Activated CD4-positive, alpha-beta T cell treated with anti-CD3 and anti-CD28 coated beads, Interleukin-2, amount 10 ng/mL, durations not matched to agents 7 days and 5 days (primary cell): ENCODE data around the gene NF2. TPM values are rescaled to one million over a fixed set of nuclear protein-coding genes. Genes with fewer than 3 reads are reported as not detected.

Experiments used
- CTCF ChIA-PET: fragments of 350-600 bp; sonication (Branson Sonifier 250); formaldehyde crosslinking; loops from one replicate; lab custom pipeline; 2021; ENCODE audit warnings: antibody characterized with exemption; lab: Charles Lee
- POLR2A ChIA-PET: fragments of 350-600 bp; sonication (Branson Sonifier 250); formaldehyde crosslinking; loops from one replicate; lab custom pipeline; 2021; ENCODE audit warnings: antibody characterized with exemption; lab: Charles Lee
- DNase-seq: peaks from one replicate; pipeline ENCODE4 v3.0.0-alpha.2; 2020
- H3K27ac Mint-ChIP-seq: one replicate; pipeline ENCODE4 v1.8.0; 2021; ENCODE audit warnings: mild to moderate bottlenecking, moderate library complexity, mixed read lengths
- H3K27me3 Mint-ChIP-seq: one replicate; pipeline ENCODE4 v1.8.0; 2021; ENCODE audit warnings: mixed read lengths
- H3K36me3 Mint-ChIP-seq: one replicate; pipeline ENCODE4 v1.8.0; 2021; ENCODE audit warnings: low read depth, mixed read lengths
- H3K4me1 Mint-ChIP-seq: one replicate; pipeline ENCODE4 v1.8.0; 2021; ENCODE audit warnings: mixed read lengths
- H3K4me3 Mint-ChIP-seq: one replicate; pipeline ENCODE4 v1.8.0; 2021; ENCODE audit warnings: mild to moderate bottlenecking, moderate library complexity, mixed read lengths
- H3K9me3 Mint-ChIP-seq: one replicate; pipeline ENCODE4 v1.8.0; 2021; ENCODE audit warnings: mixed read lengths
- total RNA-seq, 2 experiments: library from RNA; stranded (reverse); gene quantifications; one replicate each; pipeline ENCODE4 v1.2.3, GENCODE V29; 2021

Gene NF2
- total RNA-seq, 2 experiments from 2014 or later = 56.7 to 57.2 TPM

GRCh38 chr22:29638678-29639077, 35.2 kb downstream of the NF2 start:
- H3K27ac Mint-ChIP-seq = peak overlapping the region; percentile 25

GRCh38 chr22:29639096-29639495, 35.7 kb downstream of the NF2 start:
- POLR2A ChIA-PET = no interaction called here
- Mint-ChIP-seq H3K27me3 (no peaks in the 10 kb centered on the region), H3K27ac (no peak overlapping the region), H3K36me3 (peaks cover 22% of the 10 kb centered on the region), H3K4me1 (peaks cover 30% of the 10 kb centered on the region), H3K4me3 (no peak overlapping the region), H3K9me3 (no peaks in the 10 kb centered on the region)
- CTCF ChIA-PET = no interaction called here
- no peak for DNase-seq

More at GRCh38 chr22:29638678-29639077, 35.2 kb downstream of the NF2 start:
- H3K9me3 Mint-ChIP-seq = no peaks in the 10 kb centered on the region
- H3K36me3 Mint-ChIP-seq = peaks cover 22% of the 10 kb centered on the region
- no peak overlapping the region for H3K4me3 Mint-ChIP-seq
- ChIA-PET CTCF (interaction anchor here (0.6 kb wide), 1 partner anchor 450 kb away, joined by 3 read pairs; no protein-coding TSS in a partner anchor), POLR2A (no interaction called here)
- peaks cover 33% of the 10 kb centered on the region for H3K4me1 Mint-ChIP-seq
- no peak for DNase-seq
- H3K27me3 Mint-ChIP-seq = no peaks in the 10 kb centered on the region

- ChIA-PET POLR2A (no interaction called here), CTCF (interaction anchor here (1.3 kb wide), 1 partner anchor 11 kb away, joined by 3 read pairs; no protein-coding TSS in a partner anchor)
- no peak overlapping the region for H3K4me3 Mint-ChIP-seq
- no peaks in the 10 kb centered on the region for H3K9me3 Mint-ChIP-seq
- H3K27ac Mint-ChIP-seq = peak overlapping the region; percentile 68
- no peaks in the 10 kb centered on the region for H3K27me3 Mint-ChIP-seq
- H3K36me3 Mint-ChIP-seq = peaks cover 25% of the 10 kb centered on the region
- DNase-seq = no peak
- H3K4me1 Mint-ChIP-seq = peaks cover 27% of the 10 kb centered on the region
Measured at GRCh38 chr22:29641042-29641699, 37.7 kb downstream of the NF2 start.

GRCh38 chr22:29641700-29642330, 38.4 kb downstream of the NF2 start:
- Mint-ChIP-seq H3K4me3 (no peak overlapping the region), H3K4me1 (peaks cover 27% of the 10 kb centered on the region), H3K36me3 (peaks cover 25% of the 10 kb centered on the region), H3K9me3 (no peaks in the 10 kb centered on the region), H3K27me3 (no peaks in the 10 kb centered on the region), H3K27ac (peak overlapping the region; percentile 68)
- ChIA-PET CTCF (interaction anchor here (1.3 kb wide), 1 partner anchor 11 kb away, joined by 3 read pairs; no protein-coding TSS in a partner anchor), POLR2A (no interaction called here)
- no peak for DNase-seq

GRCh38 chr22:29642694-29643093, 39.3 kb downstream of the NF2 start:
- no peaks in the 10 kb centered on the region for H3K27me3 Mint-ChIP-seq
- DNase-seq = no peak
- H3K9me3 Mint-ChIP-seq = no peaks in the 10 kb centered on the region
- peaks cover 27% of the 10 kb centered on the region for H3K4me1 Mint-ChIP-seq
- CTCF ChIA-PET = interaction anchor here (0.6 kb wide), 2 partner anchors 21 to 45 kb away, joined by 3 to 4 read pairs; no protein-coding TSS in a partner anchor
- H3K27ac Mint-ChIP-seq = peak overlapping the region; percentile 31
- peaks cover 24% of the 10 kb centered on the region for H3K36me3 Mint-ChIP-seq
- POLR2A ChIA-PET = no interaction called here
- no peak overlapping the region for H3K4me3 Mint-ChIP-seq

- H3K9me3 Mint-ChIP-seq = no peaks in the 10 kb centered on the region
- CTCF ChIA-PET = no interaction called here
- no peak overlapping the region for H3K27ac Mint-ChIP-seq
- H3K27me3 Mint-ChIP-seq = no peaks in the 10 kb centered on the region
- H3K36me3 Mint-ChIP-seq = peaks cover 18% of the 10 kb centered on the region
- H3K4me1 Mint-ChIP-seq = peaks cover 1% of the 10 kb centered on the region
- POLR2A ChIA-PET = no interaction called here
- no peak overlapping the region for H3K4me3 Mint-ChIP-seq
- no peak for DNase-seq
Measured at GRCh38 chr22:29647954-29648737, 44.7 kb downstream of the NF2 start.

- H3K4me3 Mint-ChIP-seq = no peak overlapping the region
- H3K36me3 Mint-ChIP-seq = peaks cover 16% of the 10 kb centered on the region
- no peak for DNase-seq
- CTCF ChIA-PET = no interaction called here
- H3K27me3 Mint-ChIP-seq = no peaks in the 10 kb centered on the region
- peaks cover 1% of the 10 kb centered on the region for H3K4me1 Mint-ChIP-seq
- no peak overlapping the region for H3K27ac Mint-ChIP-seq
- POLR2A ChIA-PET = no interaction called here
- no peaks in the 10 kb centered on the region for H3K9me3 Mint-ChIP-seq
Measured at GRCh38 chr22:29650370-29650769, 46.9 kb downstream of the NF2 start.

GRCh38 chr22:29651652-29652051, 48.2 kb downstream of the NF2 start:
- CTCF ChIA-PET = interaction anchor here (0.6 to 1.3 kb wide), 3 partner anchors 11 to 1626 kb away, joined by 3 to 4 read pairs (median 3); no protein-coding TSS in a partner anchor
- Mint-ChIP-seq H3K4me3 (no peak overlapping the region), H3K36me3 (peaks cover 19% of the 10 kb centered on the region), H3K4me1 (peaks cover 1% of the 10 kb centered on the region), H3K9me3 (no peaks in the 10 kb centered on the region), H3K27me3 (no peaks in the 10 kb centered on the region), H3K27ac (no peak overlapping the region)
- POLR2A ChIA-PET = no interaction called here
- DNase-seq = no peak

GRCh38 chr22:29654420-29654819, 51.0 kb downstream of the NF2 start:
- Mint-ChIP-seq H3K36me3 (peaks cover 13% of the 10 kb centered on the region), H3K4me3 (no peak overlapping the region), H3K27me3 (no peaks in the 10 kb centered on the region), H3K27ac (no peak overlapping the region), H3K4me1 (peaks cover 1% of the 10 kb centered on the region), H3K9me3 (no peaks in the 10 kb centered on the region)
- no peak for DNase-seq
- ChIA-PET POLR2A (no interaction called here), CTCF (interaction anchor here (0.7 to 1.3 kb wide), 2 partner anchors 31 to 35 kb away, joined by 3 read pairs; no protein-coding TSS in a partner anchor)

GRCh38 chr22:29654882-29655281, 51.4 kb downstream of the NF2 start:
- H3K27ac Mint-ChIP-seq = no peak overlapping the region
- POLR2A ChIA-PET = interaction anchor here (0.6 kb wide), 1 partner anchor 143 kb away, joined by 3 read pairs; no protein-coding TSS in a partner anchor
- peaks cover 13% of the 10 kb centered on the region for H3K36me3 Mint-ChIP-seq
- no peak overlapping the region for H3K4me3 Mint-ChIP-seq
- DNase-seq = no peak
- H3K9me3 Mint-ChIP-seq = no peaks in the 10 kb centered on the region
- H3K4me1 Mint-ChIP-seq = peaks cover 1% of the 10 kb centered on the region
- CTCF ChIA-PET = interaction anchor here (0.6 to 1.3 kb wide), 2 partner anchors 35 to 447 kb away, joined by 3 to 4 read pairs; no protein-coding TSS in a partner anchor
- H3K27me3 Mint-ChIP-seq = no peaks in the 10 kb centered on the region

- H3K27me3 Mint-ChIP-seq = no peaks in the 10 kb centered on the region
- H3K27ac Mint-ChIP-seq = no peak overlapping the region
- CTCF ChIA-PET = no interaction called here
- no peaks in the 10 kb centered on the region for H3K9me3 Mint-ChIP-seq
- POLR2A ChIA-PET = no interaction called here
- H3K4me3 Mint-ChIP-seq = no peak overlapping the region
- peaks cover 2% of the 10 kb centered on the region for H3K4me1 Mint-ChIP-seq
- no peak for DNase-seq
- peaks cover 14% of the 10 kb centered on the region for H3K36me3 Mint-ChIP-seq
Measured at GRCh38 chr22:29658176-29658575, 54.7 kb downstream of the NF2 start.

GRCh38 chr22:29660021-29660420, 56.6 kb downstream of the NF2 start:
- DNase-seq = no peak
- Mint-ChIP-seq H3K27ac (no peak overlapping the region), H3K36me3 (peaks cover 20% of the 10 kb centered on the region), H3K27me3 (no peaks in the 10 kb centered on the region), H3K4me3 (no peak overlapping the region), H3K4me1 (peaks cover 2% of the 10 kb centered on the region), H3K9me3 (no peaks in the 10 kb centered on the region)
- POLR2A ChIA-PET = no interaction called here
- CTCF ChIA-PET = no interaction called here
